PC-9 (cell line): ENCODE results near the gene PAK2.

Experiments used
- EZH2 ChIP-seq: fragments of 200-600 bp; sonication (generic); IDR thresholded peaks from 2 replicates; pipeline ENCODE4 v1.8.0; 2017; ENCODE audit warnings: antibody characterized with exemption, low read depth
- TF ChIP-seq, protein P1 (sequence below): fragments of 200-600 bp; sonication (generic); conservative IDR thresholded peaks from 2 replicates; pipeline ENCODE4 v1.6.1; 2017; ENCODE audit warnings: mixed run types, antibody characterized with exemption, mild to moderate bottlenecking, moderate library complexity

DNA sequence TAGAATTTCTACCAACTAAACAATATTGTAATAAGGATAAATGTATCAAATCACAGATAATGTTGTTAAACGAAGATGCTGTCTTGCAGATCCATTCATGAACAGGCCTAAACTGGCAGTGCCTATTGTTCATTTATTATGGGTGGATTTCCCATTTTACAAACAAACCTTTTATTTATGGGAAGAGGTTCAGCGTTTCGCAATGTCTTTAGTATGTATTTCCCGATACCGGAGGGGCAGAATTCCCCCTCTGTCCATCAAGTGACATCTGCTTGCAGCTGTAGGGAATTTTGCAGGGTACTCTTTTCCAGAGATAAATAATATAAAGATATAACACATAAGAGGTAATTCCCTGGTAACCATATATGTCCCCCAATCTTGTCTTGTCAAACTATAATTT is 33.3 kb upstream of the PAK2 start:
- TF ChIP-seq, protein P1, sequence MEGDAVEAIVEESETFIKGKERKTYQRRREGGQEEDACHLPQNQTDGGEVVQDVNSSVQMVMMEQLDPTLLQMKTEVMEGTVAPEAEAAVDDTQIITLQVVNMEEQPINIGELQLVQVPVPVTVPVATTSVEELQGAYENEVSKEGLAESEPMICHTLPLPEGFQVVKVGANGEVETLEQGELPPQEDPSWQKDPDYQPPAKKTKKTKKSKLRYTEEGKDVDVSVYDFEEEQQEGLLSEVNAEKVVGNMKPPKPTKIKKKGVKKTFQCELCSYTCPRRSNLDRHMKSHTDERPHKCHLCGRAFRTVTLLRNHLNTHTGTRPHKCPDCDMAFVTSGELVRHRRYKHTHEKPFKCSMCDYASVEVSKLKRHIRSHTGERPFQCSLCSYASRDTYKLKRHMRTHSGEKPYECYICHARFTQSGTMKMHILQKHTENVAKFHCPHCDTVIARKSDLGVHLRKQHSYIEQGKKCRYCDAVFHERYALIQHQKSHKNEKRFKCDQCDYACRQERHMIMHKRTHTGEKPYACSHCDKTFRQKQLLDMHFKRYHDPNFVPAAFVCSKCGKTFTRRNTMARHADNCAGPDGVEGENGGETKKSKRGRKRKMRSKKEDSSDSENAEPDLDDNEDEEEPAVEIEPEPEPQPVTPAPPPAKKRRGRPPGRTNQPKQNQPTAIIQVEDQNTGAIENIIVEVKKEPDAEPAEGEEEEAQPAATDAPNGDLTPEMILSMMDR: no peak
- TF ChIP-seq EZH2: no peak
